Activated CD4-positive, alpha-beta T cell treated with anti-CD3 and anti-CD28 coated beads, Interleukin-2, Interleukin-6, amounts not matched to agents 100 ng/mL and 50 ng/mL, durations not matched to agents 16 hours and 8 hours (primary cell): ENCODE data around the gene LAP3.

Source experiments
- DNase-seq: peaks from one replicate; pipeline ENCODE4 v3.0.0-alpha.2; 2020

The LAP3 gene

DNA sequence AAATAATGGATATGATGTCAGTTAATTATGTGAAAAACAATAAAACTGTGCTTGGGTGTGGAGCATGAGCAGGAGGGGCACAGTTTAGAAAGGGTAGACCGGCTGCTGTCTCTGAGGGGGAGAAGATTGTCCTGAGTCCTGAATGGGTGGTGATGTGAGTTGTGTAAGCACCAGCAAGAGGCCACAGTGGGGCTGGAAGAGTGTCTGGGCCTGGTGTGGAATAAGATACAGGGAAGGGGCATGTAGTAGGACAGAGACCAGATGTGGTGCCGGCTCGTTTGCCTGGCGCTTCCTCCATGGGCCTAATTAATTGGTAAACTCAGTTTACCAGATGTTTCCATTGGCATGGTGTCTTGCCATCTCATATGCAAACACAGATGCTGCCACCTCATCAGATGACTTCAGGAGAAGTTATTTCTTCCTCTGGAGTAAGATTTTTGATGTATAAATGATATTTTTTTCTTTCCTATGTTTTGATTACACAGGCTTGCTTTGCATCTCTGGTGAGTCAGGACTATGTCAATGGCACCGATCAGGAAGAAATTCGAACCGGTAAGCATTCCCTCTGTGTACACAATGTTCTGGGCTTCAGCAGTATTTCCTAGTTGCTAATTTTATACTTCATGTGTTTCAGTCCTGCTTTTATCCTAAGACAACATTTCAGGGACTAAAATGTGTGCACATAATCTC is 42.6 kb downstream of the LAP3 start:
- DNase-seq = no peak

DNA sequence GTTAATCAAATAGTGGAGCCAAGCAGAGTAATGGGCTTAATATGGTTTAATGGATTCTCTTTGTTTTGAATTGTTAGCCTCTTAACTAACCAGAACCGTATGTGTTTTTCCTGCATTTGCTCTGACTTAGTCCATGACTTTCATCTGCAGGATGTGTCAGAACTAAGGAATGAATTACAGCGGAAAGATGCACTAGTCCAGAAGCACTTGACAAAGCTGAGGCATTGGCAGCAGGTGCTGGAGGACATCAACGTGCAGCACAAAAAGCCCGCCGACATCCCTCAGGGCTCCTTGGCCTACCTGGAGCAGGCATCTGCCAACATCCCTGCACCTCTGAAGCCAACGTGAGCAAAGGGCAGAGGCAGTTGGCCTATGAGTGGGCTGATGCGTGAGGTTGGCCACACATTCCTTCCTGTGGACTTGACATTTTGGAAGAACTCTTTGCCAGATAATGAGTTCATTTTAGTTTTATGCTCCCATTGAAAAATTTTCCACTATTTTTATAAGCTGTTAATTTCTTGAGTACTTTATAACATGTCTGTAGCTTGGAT is 46.5 kb downstream of the LAP3 start:
- DNase-seq = no peak

DNA sequence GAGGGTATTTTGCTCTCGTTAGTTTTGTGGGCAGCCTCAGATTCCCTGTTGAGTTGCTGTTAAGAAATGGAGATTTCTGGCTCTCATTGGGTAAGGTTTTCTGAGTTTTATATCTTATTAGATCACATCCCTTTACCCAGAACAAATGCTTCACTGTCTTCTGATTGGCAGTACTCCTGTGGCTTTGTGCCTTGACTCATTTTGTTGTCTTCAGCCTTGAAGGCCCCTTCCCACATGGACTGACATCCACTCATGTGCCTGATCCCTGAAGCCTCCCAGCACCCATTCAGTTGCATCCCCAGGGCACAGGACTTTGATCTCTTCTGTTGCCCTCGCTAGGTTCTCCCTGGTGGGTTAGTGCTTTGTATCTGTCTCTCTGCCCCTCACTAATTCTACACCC is 47.8 kb downstream of the LAP3 start:
- no peak for DNase-seq

DNA sequence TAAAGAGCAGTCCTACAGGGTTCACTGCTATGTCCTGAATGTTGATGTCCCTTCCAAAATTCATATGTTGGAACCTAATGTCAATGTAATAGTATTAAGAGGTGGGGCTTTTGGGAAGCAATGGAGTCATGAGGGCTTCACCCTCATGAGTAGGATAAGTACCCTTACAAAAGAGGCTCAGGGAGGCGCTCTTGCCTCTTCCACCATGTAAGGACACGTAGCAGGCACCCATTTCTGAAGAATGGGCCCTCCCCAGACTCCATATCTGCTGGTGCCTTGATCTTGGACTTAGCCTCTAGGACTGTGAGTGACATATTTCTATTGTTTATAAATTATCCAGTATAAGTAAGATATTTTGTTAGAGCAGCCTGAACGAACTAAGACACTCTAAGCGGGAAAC is 53.2 kb downstream of the LAP3 start:
- no peak for DNase-seq

DNA sequence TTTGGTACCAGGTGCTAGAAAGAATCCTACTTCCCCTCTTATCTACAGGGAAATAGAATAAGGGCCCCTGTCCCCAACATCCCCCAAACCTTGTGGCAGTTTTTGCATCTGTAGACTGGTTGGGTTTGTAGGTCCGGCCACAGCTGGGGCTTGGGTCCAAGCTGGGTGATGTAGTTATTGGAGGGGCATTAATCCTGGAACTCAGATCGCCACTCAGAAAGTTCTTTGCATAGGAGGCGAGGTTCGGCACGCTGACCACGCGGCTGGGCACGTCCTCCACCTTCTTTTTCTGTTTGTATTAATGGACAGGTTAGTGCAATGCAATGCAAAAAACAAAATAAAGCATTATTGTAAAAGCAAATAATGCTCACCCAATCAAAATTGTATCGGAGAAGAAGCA is 56.6 kb downstream of the LAP3 start:
- no peak for DNase-seq

DNA sequence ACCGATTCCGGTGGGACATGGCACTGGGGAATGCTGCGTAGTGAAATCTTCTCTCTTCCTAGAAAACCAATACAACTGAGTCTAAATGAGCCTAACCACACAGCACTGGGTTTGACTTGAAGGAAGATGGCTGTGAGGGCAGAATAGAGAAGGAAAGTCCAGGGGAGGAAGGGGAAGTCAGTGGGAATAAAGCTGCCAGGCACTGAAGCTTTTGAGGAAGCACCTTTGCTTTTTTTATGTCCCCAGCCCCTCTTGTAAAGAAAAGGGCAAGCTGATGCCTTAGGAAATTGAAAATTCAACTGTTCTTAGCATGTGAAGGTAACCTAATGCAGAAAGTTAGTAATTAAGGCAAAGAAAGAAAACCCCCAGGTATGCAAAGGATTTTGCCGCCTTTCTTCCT is 58.1 kb downstream of the LAP3 start:
- DNase-seq = no peak

DNA sequence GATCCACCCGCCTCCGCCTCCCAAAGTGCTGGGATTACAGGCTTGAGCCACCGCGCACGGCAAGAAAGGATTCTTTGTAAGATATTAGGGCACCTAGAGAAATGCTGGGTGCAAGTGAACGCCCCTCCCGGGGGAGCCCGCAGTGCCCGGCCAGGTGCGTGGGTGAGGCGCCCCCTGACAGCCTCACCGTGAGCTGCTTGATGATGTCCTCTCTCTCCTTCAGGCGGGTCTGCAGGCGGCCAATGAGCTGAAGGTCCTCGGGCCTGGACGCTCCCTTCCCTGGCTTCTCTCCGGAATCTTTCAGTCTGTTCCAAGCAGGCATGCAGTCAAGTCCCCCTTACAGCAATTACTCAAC is 59.3 kb downstream of the LAP3 start:
- no peak for DNase-seq

DNA sequence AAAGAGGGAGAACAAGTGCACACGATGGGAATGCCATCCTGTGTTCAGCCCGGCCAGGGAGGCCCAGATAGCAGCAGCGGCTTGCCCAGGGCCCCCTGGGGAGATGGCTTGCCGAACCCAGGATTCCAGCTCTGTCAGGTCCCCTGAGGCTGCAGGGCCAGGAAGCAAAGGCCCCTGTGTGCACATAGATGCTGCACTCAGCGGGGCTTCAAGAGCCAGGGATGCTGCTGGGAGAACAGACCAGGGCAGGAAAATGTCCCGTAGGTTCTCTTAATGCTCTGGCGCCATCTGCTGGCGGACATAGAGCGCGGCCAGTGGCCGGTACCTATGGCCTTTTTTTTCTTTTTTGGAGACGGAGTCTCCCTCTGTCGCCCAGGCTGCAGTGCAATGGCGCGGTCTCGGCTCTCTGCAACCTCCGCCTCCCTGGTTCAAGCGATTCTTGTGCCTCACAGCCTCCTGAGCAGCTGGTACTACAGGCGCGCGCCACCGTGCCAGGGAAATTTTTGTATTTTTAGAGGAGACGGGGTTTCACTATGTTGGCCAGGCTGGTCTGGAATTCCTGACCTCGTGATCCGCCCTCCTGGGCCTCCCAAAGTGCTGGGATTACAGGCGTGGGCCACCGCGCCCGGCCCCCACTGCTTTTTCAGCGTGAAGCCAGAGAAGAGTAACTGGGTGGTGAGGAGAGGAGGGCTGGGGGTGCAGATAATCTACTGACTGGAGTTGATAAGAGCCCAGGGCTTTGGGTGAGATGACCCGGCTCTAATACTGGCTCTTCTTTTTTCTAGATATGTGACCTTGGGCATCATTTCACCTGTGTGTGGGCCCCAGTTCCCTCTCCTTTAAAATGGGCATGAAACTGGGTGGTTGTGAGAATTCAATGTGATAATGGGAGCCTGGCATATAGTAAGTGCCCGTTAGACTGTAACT is 60.0 kb downstream of the LAP3 start:
- DNase-seq = peak; percentile 79

DNA sequence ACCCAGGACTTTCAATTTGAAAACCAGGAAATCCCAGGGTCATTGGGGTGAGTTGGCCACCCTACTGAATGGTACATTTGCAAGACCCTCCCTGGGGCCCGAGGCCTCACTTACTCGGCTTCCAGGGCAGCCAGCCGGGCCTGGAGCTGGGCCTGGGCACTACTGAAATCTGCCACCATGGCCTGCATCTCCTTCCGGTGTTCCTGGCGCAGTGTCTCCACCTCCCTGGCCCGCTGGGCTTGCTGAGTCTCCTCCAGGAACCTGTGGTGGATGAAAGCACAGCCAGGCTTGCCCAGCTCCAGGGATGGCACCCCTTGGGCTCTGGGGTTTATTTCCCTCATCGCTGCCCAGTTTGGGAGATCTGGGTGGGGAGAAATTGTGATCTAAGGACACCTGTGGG is 62.1 kb downstream of the LAP3 start:
- DNase-seq = no peak

DNA sequence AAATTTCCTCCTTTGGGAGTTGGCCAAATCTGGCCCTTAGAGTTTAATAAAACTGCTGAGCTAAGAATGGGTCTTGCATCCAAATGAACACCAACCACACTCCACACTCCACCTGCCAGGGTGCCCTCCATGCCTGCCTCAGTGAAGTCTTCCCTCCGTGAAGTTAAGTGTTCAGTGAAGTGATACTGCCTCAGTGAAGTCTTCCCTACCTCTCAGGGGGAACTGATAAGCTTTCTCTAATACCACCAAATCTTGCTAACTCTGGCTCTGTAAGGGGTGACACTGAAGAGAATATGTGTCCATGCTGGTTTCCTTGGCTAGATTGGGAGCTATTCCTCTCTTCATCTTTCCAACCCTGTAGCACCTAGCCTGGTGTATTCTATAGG is 65.4 kb downstream of the LAP3 start:
- DNase-seq = no peak

DNA sequence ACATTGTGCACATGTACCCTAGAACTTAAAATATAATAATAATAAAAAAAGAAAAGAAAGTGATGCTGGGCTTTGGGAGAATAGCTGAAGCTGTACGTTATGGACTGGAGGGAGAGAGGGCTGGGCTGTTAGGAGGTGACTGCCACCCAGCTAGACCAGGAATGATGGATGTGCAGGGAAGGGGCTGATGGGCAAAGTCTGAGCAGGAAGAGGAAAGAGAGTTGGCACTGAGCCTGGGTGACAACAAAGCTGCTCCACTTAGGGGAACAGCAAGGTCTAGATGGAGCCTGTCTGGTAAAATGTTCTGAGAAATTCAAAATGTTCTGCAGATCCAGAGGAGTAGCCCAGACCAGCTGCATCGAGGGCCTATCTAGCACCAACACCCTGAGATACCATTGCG is 69.7 kb downstream of the LAP3 start:
- DNase-seq = no peak

DNA sequence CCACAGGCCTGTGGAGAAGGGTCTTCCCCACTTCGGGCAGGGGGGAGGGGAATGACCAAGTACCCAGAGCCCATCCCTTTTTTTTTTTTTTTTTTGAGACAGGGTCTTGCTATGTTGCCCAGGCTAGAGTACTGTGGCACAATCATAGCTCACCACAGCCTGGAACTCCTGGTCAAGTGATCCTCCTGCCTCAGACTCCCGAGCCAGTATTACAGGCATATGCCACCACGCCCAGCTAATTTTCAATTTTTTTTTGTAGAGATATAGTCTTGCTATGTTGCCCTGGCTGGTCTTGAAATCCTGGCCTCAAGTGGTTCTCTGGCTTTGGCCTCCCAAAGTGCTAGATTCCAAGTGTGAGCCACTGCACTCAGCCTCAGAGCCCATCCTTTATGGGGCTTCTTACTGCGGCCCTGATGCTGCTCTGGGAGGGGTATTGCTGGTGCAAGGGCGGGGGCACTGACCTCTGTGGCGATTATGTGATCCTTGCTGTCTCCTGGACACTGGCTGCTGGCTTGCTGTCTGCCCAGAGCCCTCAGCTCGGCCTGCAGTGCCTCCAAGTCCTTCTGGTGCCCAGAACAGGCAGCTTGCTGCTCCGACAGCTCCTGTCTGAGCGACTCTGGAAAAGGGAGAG is 70.3 kb downstream of the LAP3 start:
- no peak for DNase-seq

DNA sequence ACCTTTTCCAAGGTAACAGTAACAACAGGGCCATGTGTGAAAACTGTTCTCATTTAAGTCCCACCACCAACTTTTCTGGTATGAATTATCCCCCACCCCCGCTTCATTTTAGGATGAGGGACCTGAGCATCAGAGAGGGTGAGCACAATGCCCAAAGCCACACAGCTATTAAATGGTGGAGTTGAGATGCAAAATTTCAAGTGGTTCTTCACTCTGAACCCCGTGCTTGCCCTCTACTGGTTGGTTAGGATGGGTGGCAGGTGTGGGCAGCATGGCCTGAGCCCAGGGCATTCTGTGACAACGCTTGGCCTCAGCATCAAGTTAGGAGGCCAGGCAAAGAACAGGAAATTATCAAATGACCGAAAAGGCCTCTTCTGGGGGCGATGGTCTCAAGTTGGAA is 70.9 kb downstream of the LAP3 start:
- no peak for DNase-seq

DNA sequence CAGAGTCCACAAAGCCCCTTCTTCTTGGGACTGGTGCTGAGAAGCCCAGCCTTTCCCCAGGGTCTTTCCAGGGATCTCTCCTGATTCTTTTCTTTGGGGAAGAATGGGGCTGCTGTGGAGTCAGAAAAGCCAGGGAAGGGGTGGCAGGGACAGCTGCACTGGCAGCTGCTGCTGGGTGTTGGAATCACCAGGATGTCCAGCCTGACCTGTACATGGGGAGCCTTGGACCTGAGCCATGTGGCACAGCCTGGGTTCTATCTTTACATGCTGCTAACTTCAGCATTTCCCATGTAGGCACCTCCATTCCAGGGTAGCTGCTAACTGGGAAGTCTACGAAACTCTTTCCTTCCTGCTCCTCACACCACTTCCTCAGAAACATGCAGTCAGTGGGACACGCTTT is 73.4 kb downstream of the LAP3 start:
- no peak for DNase-seq

DNA sequence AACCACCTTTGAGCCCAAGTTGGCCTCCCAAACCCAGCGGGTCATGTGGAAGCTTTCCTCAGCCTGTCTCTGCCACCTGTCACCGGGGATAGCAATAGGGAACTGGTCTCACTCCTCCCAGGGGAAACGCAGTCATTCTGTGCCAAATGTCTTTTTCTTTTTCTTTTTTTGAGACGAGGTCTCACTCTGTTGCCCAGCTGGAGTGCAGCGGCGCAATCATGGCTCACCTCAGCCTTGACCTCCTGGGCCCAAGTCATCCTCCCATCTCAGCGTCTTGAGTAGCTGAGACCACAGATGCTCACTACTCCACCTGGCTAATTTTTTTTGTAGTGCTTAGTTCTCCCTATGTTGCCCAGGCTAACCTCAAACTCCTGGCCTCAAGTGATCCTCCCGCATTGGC is 77.7 kb downstream of the LAP3 start:
- no peak for DNase-seq

DNA sequence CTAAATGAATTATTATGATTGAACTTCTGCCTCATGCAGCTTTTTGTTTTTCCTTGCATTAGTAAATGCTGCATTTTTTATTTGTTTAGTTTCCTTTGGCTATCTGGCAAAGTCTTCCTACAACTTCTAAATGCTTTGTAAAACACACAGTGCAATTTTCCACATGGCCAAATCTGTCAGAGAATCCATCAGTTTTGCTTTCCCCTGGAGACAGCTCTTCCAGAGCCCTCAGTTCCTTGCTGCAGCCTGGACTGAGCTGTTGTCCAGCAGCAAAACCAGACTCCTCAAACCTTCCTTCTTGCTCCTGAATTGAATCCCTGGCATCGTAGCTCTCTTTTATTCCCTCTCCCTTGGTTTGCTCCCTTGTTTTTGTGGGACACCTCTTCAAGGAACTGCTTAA is 80.1 kb downstream of the LAP3 start:
- no peak for DNase-seq
